Upper lobe of left lung (tissue), 4 donors: ENCODE results near the gene C17orf58.

Experiments used
- EP300 ChIP-seq, 4 donors: sonication (generic); formaldehyde crosslinking; IDR thresholded peaks; one replicate each; pipeline ENCODE4 v1.5.1; 2017; ENCODE audit warnings: antibody characterized with exemption in 4 of 4, control low read depth in 2 of 4
- POLR2A ChIP-seq, 4 donors: fragments of 450-650 bp; IDR thresholded peaks; one replicate each; pipeline ENCODE4 v1.5.1; 2016 to 2017; ENCODE audit warnings: antibody characterized with exemption in 4 of 4, mild to moderate bottlenecking in 2 of 4
- TF ChIP-seq, protein P1 (sequence below), 6 experiments: fragments of 450-650 bp in 4 of 6; fragments of 200-600 bp in 2 of 6; sonication (generic) in 2 of 6; IDR thresholded peaks; one replicate each; pipeline ENCODE4 v1.5.1; 2016 to 2019; ENCODE audit warnings: antibody characterized with exemption in 6 of 6

GRCh38 chr17:67982034-67982640, 14.1 kb downstream of the C17orf58 start:
- TF ChIP-seq POLR2A (IDR thresholded peaks at IDR 0.05), result no peak
- TF ChIP-seq, protein P1, sequence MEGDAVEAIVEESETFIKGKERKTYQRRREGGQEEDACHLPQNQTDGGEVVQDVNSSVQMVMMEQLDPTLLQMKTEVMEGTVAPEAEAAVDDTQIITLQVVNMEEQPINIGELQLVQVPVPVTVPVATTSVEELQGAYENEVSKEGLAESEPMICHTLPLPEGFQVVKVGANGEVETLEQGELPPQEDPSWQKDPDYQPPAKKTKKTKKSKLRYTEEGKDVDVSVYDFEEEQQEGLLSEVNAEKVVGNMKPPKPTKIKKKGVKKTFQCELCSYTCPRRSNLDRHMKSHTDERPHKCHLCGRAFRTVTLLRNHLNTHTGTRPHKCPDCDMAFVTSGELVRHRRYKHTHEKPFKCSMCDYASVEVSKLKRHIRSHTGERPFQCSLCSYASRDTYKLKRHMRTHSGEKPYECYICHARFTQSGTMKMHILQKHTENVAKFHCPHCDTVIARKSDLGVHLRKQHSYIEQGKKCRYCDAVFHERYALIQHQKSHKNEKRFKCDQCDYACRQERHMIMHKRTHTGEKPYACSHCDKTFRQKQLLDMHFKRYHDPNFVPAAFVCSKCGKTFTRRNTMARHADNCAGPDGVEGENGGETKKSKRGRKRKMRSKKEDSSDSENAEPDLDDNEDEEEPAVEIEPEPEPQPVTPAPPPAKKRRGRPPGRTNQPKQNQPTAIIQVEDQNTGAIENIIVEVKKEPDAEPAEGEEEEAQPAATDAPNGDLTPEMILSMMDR (IDR thresholded peaks at IDR 0.05), result no peak
- no peak for TF ChIP-seq EP300 (IDR thresholded peaks at IDR 0.05)
